Parathyroid adenoma (tissue), 2 donors: Measurements from ENCODE around the gene XXYLT1.

Source experiments
- H2AFZ ChIP-seq: fragments of 300-600 bp; sonication (generic); one replicate; pipeline ENCODE4 v1.7.0; 2017; ENCODE audit warnings: antibody characterized with exemption, mild to moderate bottlenecking
- H3K27ac ChIP-seq: fragments of 300-600 bp; sonication (generic); one replicate; pipeline ENCODE4 v1.7.0; 2017
- H3K27me3 ChIP-seq: fragments of 300-600 bp; sonication (generic); one replicate; pipeline ENCODE4 v1.7.0; 2017; ENCODE audit warnings: low read length; ENCODE audit not compliant: control insufficient read depth, insufficient read depth
- H3K36me3 ChIP-seq: fragments of 300-600 bp; sonication (generic); one replicate; pipeline ENCODE4 v1.7.0; 2017; ENCODE audit warnings: low read length; ENCODE audit not compliant: control insufficient read depth, insufficient read depth
- H3K4me1 ChIP-seq: fragments of 300-600 bp; sonication (generic); one replicate; pipeline ENCODE4 v1.7.0; 2017; ENCODE audit warnings: control low read depth
- H3K4me2 ChIP-seq: fragments of 300-600 bp; sonication (generic); one replicate; pipeline ENCODE4 v1.7.0; 2017; ENCODE audit warnings: low read length
- H3K4me3 ChIP-seq: fragments of 300-600 bp; sonication (generic); one replicate; pipeline ENCODE4 v1.7.0; 2017; ENCODE audit warnings: low read depth, low read length
- H3K79me2 ChIP-seq: fragments of 300-600 bp; sonication (generic); one replicate; pipeline ENCODE4 v1.7.0; 2017; ENCODE audit warnings: control low read depth
- H3K9ac ChIP-seq: fragments of 300-600 bp; sonication (generic); one replicate; pipeline ENCODE4 v1.7.0; 2017; ENCODE audit warnings: mild to moderate bottlenecking
- H3K9me3 ChIP-seq: fragments of 300-600 bp; sonication (generic); one replicate; pipeline ENCODE4 v1.7.0; 2017; ENCODE audit warnings: low read length; ENCODE audit not compliant: control insufficient read depth
- TF ChIP-seq, protein P1 (sequence below): fragments of 300-600 bp; sonication (generic); IDR thresholded peaks from one replicate; pipeline ENCODE4 v1.7.0; 2017; ENCODE audit warnings: antibody characterized with exemption, mild to moderate bottlenecking
- donor health status: primary hyperparathyroidism.

The XXYLT1 gene

DNA sequence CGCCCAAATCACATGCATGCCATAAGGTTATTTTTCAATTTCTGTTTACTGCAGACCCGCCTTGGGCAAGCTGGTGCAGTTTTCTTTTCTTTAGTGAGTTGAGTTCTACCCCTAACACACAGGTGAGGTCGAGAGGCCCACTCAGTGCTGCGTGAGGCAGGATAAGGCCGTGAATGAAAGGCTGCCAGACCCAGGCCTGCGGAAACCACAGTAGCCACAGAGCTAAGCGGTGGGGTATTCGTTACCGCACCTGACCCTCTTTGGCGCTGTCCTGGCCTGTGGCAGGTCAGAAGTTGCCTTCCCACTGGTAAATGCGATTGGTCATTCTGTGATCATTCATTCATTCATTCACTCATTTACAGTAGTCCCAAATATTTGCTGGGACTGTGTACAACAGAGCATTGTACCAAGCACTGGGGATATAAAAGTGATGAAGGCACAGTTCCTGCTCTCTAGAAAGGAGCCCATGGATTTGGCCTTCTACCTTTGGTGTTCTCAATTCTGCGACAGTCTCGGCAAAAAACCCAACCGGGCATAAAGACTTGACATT is 144.8 kb downstream of the XXYLT1 start:
- no peak overlapping the region for H3K9ac ChIP-seq
- no peak overlapping the region for H3K4me3 ChIP-seq
- H2AFZ ChIP-seq, result no peak overlapping the region
- no peaks in the 10 kb centered on the region for H3K27me3 ChIP-seq
- H3K79me2 ChIP-seq, result peaks cover 16% of the 10 kb centered on the region
- TF ChIP-seq, protein P1, sequence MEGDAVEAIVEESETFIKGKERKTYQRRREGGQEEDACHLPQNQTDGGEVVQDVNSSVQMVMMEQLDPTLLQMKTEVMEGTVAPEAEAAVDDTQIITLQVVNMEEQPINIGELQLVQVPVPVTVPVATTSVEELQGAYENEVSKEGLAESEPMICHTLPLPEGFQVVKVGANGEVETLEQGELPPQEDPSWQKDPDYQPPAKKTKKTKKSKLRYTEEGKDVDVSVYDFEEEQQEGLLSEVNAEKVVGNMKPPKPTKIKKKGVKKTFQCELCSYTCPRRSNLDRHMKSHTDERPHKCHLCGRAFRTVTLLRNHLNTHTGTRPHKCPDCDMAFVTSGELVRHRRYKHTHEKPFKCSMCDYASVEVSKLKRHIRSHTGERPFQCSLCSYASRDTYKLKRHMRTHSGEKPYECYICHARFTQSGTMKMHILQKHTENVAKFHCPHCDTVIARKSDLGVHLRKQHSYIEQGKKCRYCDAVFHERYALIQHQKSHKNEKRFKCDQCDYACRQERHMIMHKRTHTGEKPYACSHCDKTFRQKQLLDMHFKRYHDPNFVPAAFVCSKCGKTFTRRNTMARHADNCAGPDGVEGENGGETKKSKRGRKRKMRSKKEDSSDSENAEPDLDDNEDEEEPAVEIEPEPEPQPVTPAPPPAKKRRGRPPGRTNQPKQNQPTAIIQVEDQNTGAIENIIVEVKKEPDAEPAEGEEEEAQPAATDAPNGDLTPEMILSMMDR, result no peak
- no peak overlapping the region for H3K4me2 ChIP-seq
- peaks cover 10% of the 10 kb centered on the region for H3K4me1 ChIP-seq
- H3K9me3 ChIP-seq, result no peaks in the 10 kb centered on the region
- H3K36me3 ChIP-seq, result no peaks in the 10 kb centered on the region
- no peak overlapping the region for H3K27ac ChIP-seq

DNA sequence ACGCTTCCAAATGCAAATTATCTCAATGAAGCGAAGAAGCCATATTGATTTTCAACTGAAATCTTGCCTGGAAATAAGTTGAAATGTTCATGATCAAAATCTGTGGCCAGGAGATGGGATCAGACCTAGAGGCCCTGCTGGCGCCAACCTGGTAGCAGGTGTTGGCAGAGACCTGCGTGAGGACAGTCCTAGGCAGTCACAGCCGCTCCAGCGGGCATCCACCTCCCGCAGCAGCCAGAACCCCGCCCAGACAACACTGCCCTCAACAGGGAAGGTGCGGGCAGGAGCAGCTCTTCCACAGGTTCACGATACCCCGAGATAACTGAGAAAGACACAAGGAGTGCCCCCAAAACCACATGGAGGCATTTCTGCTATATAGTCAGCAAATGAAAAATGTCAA is 145.3 kb downstream of the XXYLT1 start:
- Histone ChIP-seq H3K4me2 (no peak overlapping the region), H3K4me1 (peaks cover 10% of the 10 kb centered on the region), H3K27ac (no peak overlapping the region), H3K27me3 (no peaks in the 10 kb centered on the region), H3K9ac (no peak overlapping the region), H3K9me3 (no peaks in the 10 kb centered on the region), H3K4me3 (no peak overlapping the region), H2AFZ (no peak overlapping the region), H3K79me2 (peaks cover 11% of the 10 kb centered on the region), H3K36me3 (no peaks in the 10 kb centered on the region)
- TF ChIP-seq, protein P1, result no peak

DNA sequence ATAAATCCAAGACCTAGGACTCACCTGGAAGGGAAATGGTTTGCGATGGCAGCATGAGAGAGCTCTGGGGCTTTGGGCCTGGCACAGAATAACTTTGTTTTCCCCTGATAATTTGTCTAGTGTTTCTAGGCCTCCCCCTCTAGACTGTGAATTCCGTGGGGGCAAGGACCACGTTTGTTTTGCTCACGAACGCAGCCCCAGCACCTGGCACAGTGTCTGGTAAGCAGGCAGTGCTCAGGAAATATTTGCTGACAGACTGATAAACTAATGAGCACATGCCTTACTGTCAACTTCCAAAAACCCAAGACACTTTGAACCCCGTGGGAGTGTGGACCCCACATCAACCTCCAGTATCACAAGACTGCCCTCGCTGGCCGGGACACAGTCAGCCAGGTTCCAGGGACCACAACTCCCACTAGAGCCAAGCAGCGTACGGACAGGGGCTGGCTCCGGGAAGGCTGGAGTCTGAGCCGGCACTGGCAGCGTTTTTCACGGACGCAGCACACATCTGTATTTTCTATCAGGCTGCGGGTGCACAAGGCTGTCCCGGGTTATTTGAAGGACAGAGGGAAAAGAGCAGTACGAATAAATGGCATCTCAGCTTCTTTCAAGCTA is 146.5 kb downstream of the XXYLT1 start:
- Histone ChIP-seq H2AFZ (peak overlapping the region; percentile 54), H3K36me3 (no peaks in the 10 kb centered on the region), H3K9me3 (no peaks in the 10 kb centered on the region), H3K27ac (no peak overlapping the region), H3K4me3 (no peak overlapping the region), H3K4me2 (no peak overlapping the region), H3K9ac (no peak overlapping the region), H3K4me1 (peaks cover 10% of the 10 kb centered on the region), H3K79me2 (peaks cover 11% of the 10 kb centered on the region), H3K27me3 (no peaks in the 10 kb centered on the region)
- TF ChIP-seq, protein P1, result no peak

DNA sequence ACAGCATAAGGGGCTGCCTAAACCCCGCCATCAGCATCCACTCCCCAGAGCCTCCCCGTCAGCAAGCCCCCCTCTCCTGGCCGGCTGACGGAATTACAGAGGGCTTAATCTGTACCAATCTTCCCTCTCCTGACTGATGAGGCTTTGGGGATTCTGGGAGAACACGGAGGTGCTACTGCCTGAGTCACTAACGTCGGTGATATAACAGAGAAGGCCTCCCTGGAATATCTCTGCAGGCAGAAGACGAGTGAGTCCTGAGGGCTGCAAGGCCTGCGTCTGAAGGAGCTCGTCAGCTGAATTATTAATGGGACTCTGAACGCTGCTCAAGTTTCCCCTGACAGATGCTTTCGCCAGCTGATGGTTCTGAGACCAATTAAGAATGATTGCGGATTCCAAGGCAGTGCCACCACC is 147.7 kb downstream of the XXYLT1 start:
- Histone ChIP-seq H3K9me3 (no peaks in the 10 kb centered on the region), H2AFZ (no peak overlapping the region), H3K4me2 (no peak overlapping the region), H3K4me1 (peaks cover 10% of the 10 kb centered on the region), H3K79me2 (peaks cover 11% of the 10 kb centered on the region), H3K27ac (no peak overlapping the region), H3K36me3 (no peaks in the 10 kb centered on the region), H3K9ac (no peak overlapping the region), H3K4me3 (no peak overlapping the region), H3K27me3 (no peaks in the 10 kb centered on the region)
- TF ChIP-seq, protein P1, result no peak

DNA sequence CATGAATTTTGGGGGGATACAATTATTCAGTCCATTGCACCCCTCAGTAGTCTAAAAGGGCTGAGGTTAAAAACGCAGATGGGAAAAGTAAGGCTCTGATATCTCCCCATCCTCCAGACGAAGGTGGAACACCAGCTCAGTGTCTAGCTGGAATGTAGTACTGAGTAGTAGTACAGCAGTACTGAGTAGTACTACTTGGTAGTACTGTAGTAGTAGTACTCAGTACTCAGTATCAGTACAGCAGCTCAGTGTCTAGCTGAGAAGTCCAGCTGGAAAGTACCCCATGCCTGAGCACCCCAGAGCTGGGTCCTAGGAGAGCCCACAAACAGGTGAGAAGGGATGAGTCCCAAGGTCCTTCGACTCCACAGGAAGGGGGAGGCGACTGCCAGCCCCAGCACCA is 148.7 kb downstream of the XXYLT1 start:
- Histone ChIP-seq H3K79me2 (peaks cover 11% of the 10 kb centered on the region), H3K4me1 (peaks cover 10% of the 10 kb centered on the region), H3K27me3 (no peaks in the 10 kb centered on the region), H3K36me3 (no peaks in the 10 kb centered on the region), H3K4me2 (no peak overlapping the region), H3K27ac (no peak overlapping the region), H3K9ac (no peak overlapping the region), H2AFZ (no peak overlapping the region), H3K4me3 (no peak overlapping the region), H3K9me3 (no peaks in the 10 kb centered on the region)
- TF ChIP-seq, protein P1, result no peak
